SIG-M5 treated with dmso at 0.1 percent for 504 hours (cell line): ENCODE results near the gene TSPAN5.
A peak's percentile ranks its signal among the peaks of the same experiment; 100 is the strongest.

Experiments used
- DNase-seq: peaks from one replicate; lab custom pipeline; 2025; ENCODE audit not compliant: unreplicated experiment; lab: John Stamatoyannopoulos, UW

TSPAN5 gene

DNA sequence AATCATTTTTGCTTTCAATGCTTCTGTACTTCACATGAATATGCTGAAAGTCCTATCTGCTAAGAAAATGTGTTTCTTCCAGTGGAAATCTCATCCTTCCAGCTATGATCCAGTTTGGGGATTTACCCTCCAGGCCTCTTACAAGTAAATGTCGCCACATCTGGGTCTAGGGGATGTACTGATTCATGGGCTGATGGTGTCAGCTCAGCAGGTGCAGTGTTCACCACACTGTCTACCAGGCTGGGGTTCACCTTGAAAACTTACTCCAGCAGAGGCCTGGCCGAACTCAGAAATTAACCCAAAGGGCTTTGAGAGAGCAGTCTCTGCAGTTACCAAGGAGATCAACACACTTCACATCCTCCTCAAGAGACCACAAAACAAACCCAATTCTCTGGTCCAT lies 154.3 kb downstream of the TSPAN5 start:
- DNase-seq = no peak

DNA sequence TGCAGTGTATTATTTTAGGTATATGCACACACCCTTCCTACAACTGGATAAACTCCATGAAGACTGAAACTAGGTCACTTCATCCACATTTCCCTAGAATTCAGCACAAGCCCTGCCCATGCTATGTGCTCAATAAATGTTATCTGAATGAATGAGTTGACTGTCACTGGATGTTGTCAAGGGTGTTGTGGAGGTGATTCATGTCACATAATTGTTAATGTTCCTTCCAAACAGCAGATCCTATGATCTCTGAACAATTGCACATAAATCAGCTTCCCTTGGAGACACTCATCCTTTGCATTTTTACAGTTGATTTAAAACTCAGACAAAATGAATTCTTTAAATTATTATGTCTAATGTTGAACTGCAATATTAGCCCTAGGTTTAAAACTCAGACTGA lies 154.7 kb downstream of the TSPAN5 start:
- DNase-seq = no peak

GRCh38 chr4:98502624-98503023 lies 155.8 kb downstream of the TSPAN5 start:
- DNase-seq = no peak

GRCh38 chr4:98502031-98502430 lies 156.4 kb downstream of the TSPAN5 start:
- DNase-seq = no peak

- no peak for DNase-seq
Observed at GRCh38 chr4:98501383-98501782, 157.0 kb downstream of the TSPAN5 start.

- DNase-seq = no peak
Observed at GRCh38 chr4:98498774-98499173, 159.6 kb downstream of the TSPAN5 start.

- no peak for DNase-seq
Observed at GRCh38 chr4:98496152-98496845, 162.1 kb downstream of the TSPAN5 start.

- DNase-seq = no peak
Observed at GRCh38 chr4:98493296-98493695, 165.1 kb downstream of the TSPAN5 start.

- DNase-seq = no peak
Observed at GRCh38 chr4:98491899-98492559, 166.4 kb downstream of the TSPAN5 start.

DNA sequence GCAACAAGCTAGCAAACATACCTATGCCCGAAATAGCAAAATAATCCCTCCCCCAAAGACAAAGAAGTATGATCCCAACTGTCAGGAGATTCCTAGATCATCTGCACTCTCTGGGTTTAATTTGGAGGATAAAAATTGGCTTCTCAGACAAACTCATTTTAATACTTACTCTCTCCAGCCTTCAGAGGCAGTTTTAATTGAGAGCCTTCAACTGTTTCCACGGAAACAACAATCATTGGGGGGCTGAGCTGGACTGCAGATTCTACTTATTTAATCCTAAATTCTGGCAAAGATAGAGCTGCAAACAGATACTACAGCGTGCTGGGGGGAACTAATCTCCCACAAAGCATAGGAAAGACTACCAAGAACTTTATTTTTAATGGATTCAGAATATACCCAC lies 168.2 kb downstream of the TSPAN5 start:
- no peak for DNase-seq

GRCh38 chr4:98485816-98486345 lies 172.5 kb downstream of the TSPAN5 start:
- DNase-seq = no peak

- DNase-seq = no peak
Observed at GRCh38 chr4:98484031-98484430, 174.4 kb downstream of the TSPAN5 start.

DNA sequence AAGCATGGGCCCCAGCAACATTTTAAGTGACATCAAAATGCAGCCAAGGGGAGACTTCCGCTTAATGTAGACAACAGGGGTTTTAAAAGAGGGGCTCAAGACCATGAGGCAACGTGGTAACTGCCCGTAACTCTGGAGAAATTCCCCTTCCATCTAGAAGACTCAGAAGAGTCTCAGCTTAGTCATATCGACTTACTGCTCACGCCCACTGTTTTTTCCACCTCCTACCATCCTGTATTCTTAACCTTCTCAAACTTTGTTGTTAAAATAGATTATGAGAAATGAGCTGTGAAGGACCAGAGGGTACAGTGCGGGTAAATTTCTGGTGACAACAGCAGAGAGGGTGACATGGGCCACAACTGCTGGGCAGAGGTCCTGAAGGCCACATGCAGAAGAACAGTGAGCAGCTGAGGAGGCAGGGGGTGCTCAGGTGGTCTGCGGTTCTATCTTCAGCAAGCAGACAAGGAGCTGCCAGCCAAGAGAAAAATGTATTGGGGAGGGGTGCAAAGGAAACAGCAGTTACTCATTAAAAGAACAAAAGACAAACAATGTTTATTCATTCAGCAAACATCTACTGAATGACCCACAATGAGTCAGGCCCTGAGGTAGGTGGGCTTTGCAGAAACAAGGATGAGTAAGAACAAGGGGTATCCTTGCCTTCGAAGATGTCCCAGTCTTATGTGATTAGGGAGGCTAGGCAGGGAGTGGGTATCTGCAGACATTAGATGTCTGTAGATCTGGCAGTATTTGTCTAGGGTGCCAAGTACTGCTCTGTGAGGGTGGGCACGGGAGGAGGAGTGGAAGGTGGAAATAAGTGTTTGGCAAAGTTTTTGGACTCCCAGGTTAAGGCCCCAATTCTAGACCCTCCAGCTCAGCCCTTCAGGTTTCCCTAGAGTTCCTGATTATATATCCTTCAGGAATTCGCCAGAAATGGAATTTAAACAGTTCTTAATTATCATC lies 175.3 kb downstream of the TSPAN5 start:
- DNase-seq = no peak

GRCh38 chr4:98482503-98482846 lies 175.9 kb downstream of the TSPAN5 start:
- no peak for DNase-seq

- DNase-seq = no peak
Observed at GRCh38 chr4:98481167-98481566, 177.2 kb downstream of the TSPAN5 start.

DNA sequence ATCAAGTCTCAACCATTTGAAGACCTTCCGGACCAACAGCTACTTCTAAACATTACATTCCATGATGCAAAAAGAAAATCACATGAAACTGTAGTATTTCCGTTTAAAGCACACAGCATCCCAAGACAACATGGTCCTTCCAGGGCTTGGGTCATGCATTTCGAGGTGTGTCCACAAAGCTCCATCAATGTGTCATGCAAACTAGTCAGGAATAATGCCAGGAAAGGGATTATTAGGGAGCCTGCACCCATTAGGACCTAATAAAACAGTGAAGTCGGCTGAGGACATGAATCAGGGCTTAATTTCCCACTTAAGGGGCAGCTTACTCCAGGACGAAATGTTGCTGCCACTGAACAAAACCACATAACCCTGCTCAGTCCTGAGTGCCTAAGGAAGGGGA lies 177.9 kb downstream of the TSPAN5 start:
- DNase-seq = no peak

DNA sequence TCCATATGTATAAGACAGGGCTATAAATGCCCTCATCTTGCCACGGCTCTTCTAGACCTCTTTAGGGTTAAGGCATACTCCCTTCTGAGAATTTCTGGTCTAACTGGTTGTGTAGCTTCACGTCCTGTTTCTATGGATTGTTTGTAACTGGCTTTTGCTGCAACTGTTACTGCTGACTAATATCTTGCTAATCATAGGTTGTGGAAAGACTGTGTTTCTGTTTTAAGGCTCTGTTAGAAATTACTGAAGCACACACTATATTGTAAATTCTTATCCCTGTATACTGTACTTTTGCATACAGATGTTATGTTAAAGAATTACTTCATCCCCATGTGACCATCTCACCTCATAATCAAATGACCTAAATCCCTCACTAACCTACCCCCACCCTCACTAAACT lies 178.8 kb downstream of the TSPAN5 start:
- DNase-seq = peak; percentile 10

DNA sequence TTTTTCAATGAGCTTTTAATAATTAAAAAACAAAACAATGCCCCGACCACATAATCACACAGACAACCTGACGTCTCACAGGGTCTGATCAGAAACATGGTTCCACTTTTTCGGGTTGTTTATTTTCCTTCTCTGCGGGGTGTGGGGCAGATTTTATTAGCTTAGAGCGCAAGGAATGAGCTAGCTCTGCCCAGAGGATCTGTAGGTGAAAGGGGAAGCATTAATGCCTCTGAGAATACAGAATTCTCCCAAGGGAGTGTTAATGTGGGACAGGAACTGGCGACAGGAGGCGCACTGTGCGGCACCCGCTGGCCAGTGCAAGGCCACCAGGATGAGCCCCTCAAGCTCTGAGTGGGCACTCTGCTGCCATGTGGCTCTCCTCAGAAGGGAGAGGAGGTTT lies 181.5 kb downstream of the TSPAN5 start:
- no peak for DNase-seq

DNA sequence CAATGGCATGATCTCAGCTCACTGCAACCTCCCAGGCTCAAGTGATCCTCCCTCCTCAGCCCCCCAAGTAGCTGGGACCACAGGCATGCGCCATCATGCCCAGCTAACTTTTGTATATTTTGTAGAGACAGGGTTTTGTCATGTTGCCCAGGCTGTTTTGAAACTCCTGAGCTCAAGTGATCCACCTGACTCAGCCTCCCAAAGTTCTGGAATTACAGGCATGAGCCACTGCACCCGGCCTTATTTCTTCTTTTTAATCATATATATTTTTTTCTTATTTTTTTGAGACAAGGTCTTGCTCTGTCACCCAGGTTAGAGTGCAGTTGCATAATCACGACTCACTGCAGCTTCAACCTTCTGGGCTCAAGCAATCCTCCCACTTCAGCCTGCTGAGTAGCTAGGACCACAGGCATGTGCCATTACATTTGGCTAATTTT lies 184.0 kb downstream of the TSPAN5 start:
- DNase-seq = no peak

DNA sequence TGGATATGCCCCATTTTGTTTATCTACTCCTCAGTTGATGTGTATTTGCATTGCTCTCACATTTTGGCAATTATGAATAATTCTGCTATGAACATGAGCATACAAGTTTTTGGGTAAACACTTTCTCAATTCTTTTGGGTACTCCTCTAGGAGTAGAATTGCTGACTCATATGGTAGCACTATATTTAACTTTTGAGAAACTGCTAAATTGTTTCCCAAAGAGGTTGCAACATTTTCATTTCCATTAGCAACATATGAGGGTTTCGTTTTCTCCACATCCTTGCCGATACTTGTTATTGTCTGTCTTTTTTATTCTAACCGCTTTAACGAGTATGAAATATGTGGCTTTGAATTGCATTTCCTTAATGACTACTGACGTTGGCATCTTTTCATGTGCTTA lies 185.4 kb downstream of the TSPAN5 start:
- DNase-seq = peak; percentile 31

DNA sequence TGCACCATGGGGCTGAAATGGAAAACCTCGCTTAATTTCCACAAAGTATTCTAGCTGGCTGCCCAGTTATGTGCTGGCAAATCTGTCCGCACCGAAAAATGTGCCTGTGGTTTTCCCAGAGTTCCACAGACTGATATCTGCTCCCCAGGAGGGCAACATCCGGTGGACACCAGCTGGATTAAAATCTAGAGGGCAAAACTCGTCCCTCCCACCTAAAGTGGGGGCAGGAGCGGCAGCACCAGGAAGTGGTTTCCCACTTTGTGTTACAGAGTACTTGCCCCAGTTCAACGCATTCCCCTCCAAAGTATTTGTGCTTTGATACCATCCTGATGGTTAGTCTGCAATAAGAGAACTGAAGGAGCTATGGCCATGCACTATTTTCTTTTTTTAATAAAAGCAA lies 187.6 kb downstream of the TSPAN5 start:
- DNase-seq = no peak

- no peak for DNase-seq
Observed at GRCh38 chr4:98470366-98470765, 188.0 kb downstream of the TSPAN5 start.
